Measurements from ENCODE around the gene GATA5.

GRCh38 chr20:62429455-62430310, 46.1 kb downstream of the GATA5 start:
- TF ChIP-seq EZH2 (IDR thresholded peaks at IDR 0.05; ENCODE audit: borderline replicate concordance, insufficient read depth, low read length, poor library complexity, severe bottlenecking): no peak
- TF ChIP-seq POLR2AphosphoS5 (IDR thresholded peaks at IDR 0.05): no peak
- no peak for TF ChIP-seq TAF1 (IDR thresholded peaks at IDR 0.05; ENCODE audit: low read depth)
- no peak for TF ChIP-seq CTCF (IDR thresholded peaks at IDR 0.05; ENCODE audit: poor library complexity, severe bottlenecking)
